Mesenchymal stem cell (in vitro differentiated cells and primary cell): Measurements from ENCODE around the gene SKI. TPM values are rescaled to one million over a fixed set of nuclear protein-coding genes. Genes with fewer than 3 reads are reported as not detected.
A peak's percentile ranks its signal among the peaks of the same experiment; 100 is the strongest.

Experiments used
- DNase-seq: peaks from one replicate; pipeline ENCODE4 v3.0.0-alpha.2; 2013
- H2AFZ ChIP-seq: one replicate; pipeline ENCODE4 v1.6.1; 2013; ENCODE audit warnings: low read depth, mild to moderate bottlenecking, control low read depth, inconsistent platforms, low read length, moderate library complexity
- H2AK5ac ChIP-seq: 2 replicates; pipeline ENCODE4 v1.6.1; 2013; ENCODE audit warnings: low read length, moderate library complexity, mild to moderate bottlenecking, inconsistent platforms; ENCODE audit not compliant: severe bottlenecking
- H2BK120ac ChIP-seq: one replicate; pipeline ENCODE4 v1.6.1; 2013; ENCODE audit warnings: low read depth, mild to moderate bottlenecking, inconsistent platforms, low read length, moderate library complexity
- H2BK12ac ChIP-seq, 2 experiments: one replicate each; pipeline ENCODE4 v1.6.1; 2013; ENCODE audit warnings: inconsistent platforms in 2 of 2, low read length in 2 of 2, mild to moderate bottlenecking in 2 of 2, moderate library complexity in 2 of 2, control low read depth in 1 of 2
- H2BK15ac ChIP-seq: one replicate; pipeline ENCODE4 v1.6.1; 2013; ENCODE audit warnings: mild to moderate bottlenecking, low read depth, inconsistent platforms; ENCODE audit not compliant: poor library complexity, severe bottlenecking
- H2BK5ac ChIP-seq: 2 replicates; pipeline ENCODE4 v1.6.1; 2013; ENCODE audit warnings: low read depth, mild to moderate bottlenecking, low read length, control low read depth, inconsistent platforms; ENCODE audit not compliant: poor library complexity, severe bottlenecking
- H3K14ac ChIP-seq, 2 experiments: one replicate each; pipeline ENCODE4 v1.6.1; 2013; ENCODE audit warnings: inconsistent platforms in 2 of 2, low read length in 2 of 2, control low read depth in 1 of 2, mild to moderate bottlenecking in 1 of 2, moderate library complexity in 1 of 2
- H3K18ac ChIP-seq, 2 experiments: one replicate each; pipeline ENCODE4 v1.6.1; 2013; ENCODE audit warnings: inconsistent platforms in 2 of 2, low read length in 2 of 2, control low read depth in 1 of 2, low read depth in 1 of 2, mild to moderate bottlenecking in 1 of 2
- H3K23ac ChIP-seq, 2 experiments: one replicate each; pipeline ENCODE4 v1.6.1; 2013; ENCODE audit warnings: inconsistent platforms in 2 of 2, low read length in 2 of 2, mild to moderate bottlenecking in 2 of 2, moderate library complexity in 2 of 2, control low read depth in 1 of 2
- H3K27ac ChIP-seq: 2 replicates; pipeline ENCODE4 v1.5.1; 2013; ENCODE audit warnings: mild to moderate bottlenecking, moderate library complexity, low read length, control low read depth, inconsistent platforms; ENCODE audit not compliant: poor library complexity, severe bottlenecking
- H3K27me3 ChIP-seq, 2 experiments: 2 replicates each; pipeline versions ENCODE4 v1.6.1 to v1.7.0; 2013; ENCODE audit warnings: low read length in 2 of 2, mild to moderate bottlenecking in 2 of 2, moderate library complexity in 2 of 2, control low read depth in 1 of 2, inconsistent platforms in 1 of 2; ENCODE audit not compliant: control insufficient read depth in 1 of 2, insufficient read depth in 1 of 2
- H3K36me3 ChIP-seq, 2 experiments: 2 replicates each; pipeline versions ENCODE4 v1.6.1 to v1.7.0; 2013; ENCODE audit warnings: low read length in 2 of 2, control low read depth in 1 of 2, inconsistent platforms in 1 of 2, low read depth in 1 of 2, mild to moderate bottlenecking in 1 of 2; ENCODE audit not compliant: insufficient read depth in 2 of 2, control insufficient read depth in 1 of 2
- H3K4ac ChIP-seq, 2 experiments: one replicate each; pipeline ENCODE4 v1.6.1; 2013; ENCODE audit warnings: inconsistent platforms in 2 of 2, low read length in 2 of 2, mild to moderate bottlenecking in 2 of 2, moderate library complexity in 2 of 2, control low read depth in 1 of 2, low read depth in 1 of 2
- H3K4me1 ChIP-seq: 2 replicates; pipeline ENCODE4 v1.6.1; 2013; ENCODE audit warnings: low read depth, low read length, control low read depth; ENCODE audit not compliant: control insufficient read depth, insufficient read depth
- H3K4me2 ChIP-seq: 2 replicates; pipeline ENCODE4 v1.6.1; 2013; ENCODE audit warnings: low read length, mild to moderate bottlenecking, inconsistent platforms; ENCODE audit not compliant: poor library complexity, severe bottlenecking
- H3K4me3 ChIP-seq, 2 experiments: 2 replicates each; pipeline versions ENCODE4 v1.5.1 to v1.7.0; 2013; ENCODE audit warnings: low read length in 2 of 2, mild to moderate bottlenecking in 2 of 2, control low read depth in 1 of 2, low read depth in 1 of 2; ENCODE audit not compliant: insufficient read depth in 1 of 2
- H3K79me1 ChIP-seq: replicated peaks from 2 replicates; pipeline ENCODE4 v1.6.1; 2013; ENCODE audit warnings: mild to moderate bottlenecking, control low read depth, low read length, inconsistent platforms; ENCODE audit not compliant: poor library complexity, severe bottlenecking
- H3K9ac ChIP-seq: 2 replicates; pipeline ENCODE4 v1.7.0; 2013; ENCODE audit warnings: mild to moderate bottlenecking, low read length, moderate library complexity
- H3K9me3 ChIP-seq: 2 replicates; pipeline ENCODE4 v1.7.0; 2013; ENCODE audit warnings: mild to moderate bottlenecking, low read length; ENCODE audit not compliant: control insufficient read depth
- H4K8ac ChIP-seq: one replicate; pipeline ENCODE4 v1.6.1; 2013; ENCODE audit warnings: inconsistent platforms, mild to moderate bottlenecking, low read length, moderate library complexity
- H4K91ac ChIP-seq: one replicate; pipeline ENCODE4 v1.6.1; 2013; ENCODE audit warnings: mild to moderate bottlenecking, low read length, inconsistent platforms
- WGBS: methylation state at CpG from one replicate; pipeline ENCODE4 v1.1.7; 2013; ENCODE audit warnings: mixed read lengths; 5-methylcytosine and 5-hydroxymethylcytosine counted together
- polyA plus RNA-seq, 2 experiments: library from polyadenylated mRNA; stranded (reverse); fragments of 200-250 nt; gene quantifications; one replicate each; pipeline ENCODE4 v1.2.3, GENCODE V29; 2013

Gene SKI
- 43.3 TPM for polyA plus RNA-seq (2013, experiment 1 of 2)
- polyA plus RNA-seq (2013, experiment 2 of 2): 44.2 TPM

DNA sequence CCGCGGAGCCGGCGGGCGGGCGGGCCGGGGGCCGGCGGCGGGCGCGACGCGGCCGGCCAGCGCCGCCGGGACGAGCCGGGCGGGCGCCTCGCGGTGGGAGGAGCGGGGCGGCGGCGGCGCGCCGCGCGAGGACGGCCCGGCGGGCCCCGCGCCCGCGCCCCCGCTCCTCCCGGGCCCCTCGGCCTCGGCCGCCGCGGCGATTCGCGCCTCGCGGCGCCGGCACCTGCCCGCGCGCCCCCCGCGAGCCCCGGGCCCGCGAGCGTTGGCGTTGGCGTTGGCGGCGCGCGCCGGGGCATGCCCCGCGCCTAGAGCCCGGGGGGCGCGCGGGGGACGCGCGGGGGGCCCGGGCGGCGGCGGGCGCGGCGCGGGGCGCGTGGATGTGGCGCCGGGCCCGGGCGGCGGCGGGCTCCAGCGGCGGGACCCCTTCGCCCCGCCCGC lies at the start of gene SKI:
Gene SKI, plus strand, starts transcription at position 163 of the 438 bp plus-strand sequence. CDS start 448 bp downstream, outside the sequence.
- H2BK120ac ChIP-seq: peak within 1 kb of the TSS; percentile 100
- no peak for DNase-seq
- peak within 1 kb of the TSS; percentile 99 for H4K8ac ChIP-seq
- no peaks in the 10 kb centered on the region for H3K9me3 ChIP-seq
- H3K4me1 ChIP-seq: peaks cover 35% of the 10 kb centered on the region
- WGBS: 2% methylated on average over 20 of the region's 100 CpGs
- H3K14ac ChIP-seq: peak within 1 kb of the TSS in 1 of 2 experiments; percentile 100
- H2AFZ ChIP-seq: peak within 1 kb of the TSS; percentile 80
- peak within 1 kb of the TSS in 1 of 2 experiments; percentile 86 for H3K23ac ChIP-seq
- peak within 1 kb of the TSS; percentile 96 for H3K9ac ChIP-seq
- peaks cover 0 to 21% of the 10 kb centered on the region in 2 experiments for H3K36me3 ChIP-seq
- peak within 1 kb of the TSS; percentile 71 to 92 for H2BK12ac ChIP-seq
- H3K27ac ChIP-seq: peak within 1 kb of the TSS; percentile 55
- peak within 1 kb of the TSS; percentile 97 for H2AK5ac ChIP-seq
- peak within 1 kb of the TSS; percentile 100 for H3K4ac ChIP-seq
- H2BK5ac ChIP-seq: peak within 1 kb of the TSS; percentile 88
- peak within 1 kb of the TSS; percentile 81 to 92 for H3K4me3 ChIP-seq
- H4K91ac ChIP-seq: peak within 1 kb of the TSS; percentile 100
- peak within 1 kb of the TSS; percentile 96 for H3K4me2 ChIP-seq
- peak within 1 kb of the TSS; percentile 99 to 100 for H3K18ac ChIP-seq
- H3K79me1 ChIP-seq: peaks cover 6% of the 10 kb centered on the region
- H2BK15ac ChIP-seq: peak within 1 kb of the TSS; percentile 97
- no peaks in the 10 kb centered on the region for H3K27me3 ChIP-seq

GRCh38 chr1:2178875-2179274 lies 49.2 kb upstream of the SKI start:
- peaks cover 0 to 84% of the 10 kb centered on the region in 2 experiments for H3K36me3 ChIP-seq
- H2BK12ac ChIP-seq: no peak overlapping the region
- H3K27ac ChIP-seq: no peak overlapping the region
- H3K14ac ChIP-seq: no peak overlapping the region
- no peaks in the 10 kb centered on the region for H3K79me1 ChIP-seq
- H2BK120ac ChIP-seq: no peak overlapping the region
- H3K27me3 ChIP-seq: peaks cover 0 to 21% of the 10 kb centered on the region in 2 experiments
- H3K4me1 ChIP-seq: peaks cover 17% of the 10 kb centered on the region
- no peak overlapping the region for H3K23ac ChIP-seq
- no peak for DNase-seq
- no peak overlapping the region for H2AFZ ChIP-seq
- no peak overlapping the region for H2BK15ac ChIP-seq
- no peak overlapping the region for H4K8ac ChIP-seq
- H2BK5ac ChIP-seq: no peak overlapping the region
- no peak overlapping the region for H3K4ac ChIP-seq
- no peak overlapping the region for H3K4me3 ChIP-seq
- no peaks in the 10 kb centered on the region for H3K9me3 ChIP-seq
- no peak overlapping the region for H3K18ac ChIP-seq
- 93% methylated on average over 15 of the region's 16 CpGs for WGBS
- no peak overlapping the region for H3K4me2 ChIP-seq
- no peak overlapping the region for H3K9ac ChIP-seq
- H2AK5ac ChIP-seq: no peak overlapping the region
- no peak overlapping the region for H4K91ac ChIP-seq

GRCh38 chr1:2179283-2180013 lies 48.7 kb upstream of the SKI start:
- Histone ChIP-seq H3K4me3 (no peak overlapping the region), H3K27ac (no peak overlapping the region), H3K9me3 (no peaks in the 10 kb centered on the region), H2BK120ac (no peak overlapping the region), H2BK15ac (no peak overlapping the region), H3K36me3 (peaks cover 0 to 84% of the 10 kb centered on the region in 2 experiments), H2AK5ac (no peak overlapping the region), H3K23ac (no peak overlapping the region), H3K27me3 (peaks cover 0 to 21% of the 10 kb centered on the region in 2 experiments), H3K18ac (no peak overlapping the region), H3K4ac (no peak overlapping the region), H4K91ac (no peak overlapping the region), H3K79me1 (no peaks in the 10 kb centered on the region), H3K14ac (no peak overlapping the region), H3K9ac (no peak overlapping the region), H4K8ac (no peak overlapping the region), H3K4me1 (peaks cover 16% of the 10 kb centered on the region), H3K4me2 (no peak overlapping the region), H2BK12ac (no peak overlapping the region), H2BK5ac (no peak overlapping the region), H2AFZ (no peak overlapping the region)
- WGBS: 79% methylated on average over 28 of the region's 28 CpGs
- DNase-seq: peak; percentile 16
